NK-92 (cell line): ENCODE measurements around the gene TMPRSS6.

Source experiments
- DNase-seq: peaks from one replicate; lab custom pipeline; 2025; ENCODE audit not compliant: unreplicated experiment; lab: John Stamatoyannopoulos, UW

The TMPRSS6 gene

GRCh38 chr22:37109242-37109917 is at the start of gene TMPRSS6:
TSS of gene TMPRSS6 (minus strand) at chr22:37109713. CDS start at chr22:37103417, 6,296 bp downstream.
- no peak for DNase-seq

DNA sequence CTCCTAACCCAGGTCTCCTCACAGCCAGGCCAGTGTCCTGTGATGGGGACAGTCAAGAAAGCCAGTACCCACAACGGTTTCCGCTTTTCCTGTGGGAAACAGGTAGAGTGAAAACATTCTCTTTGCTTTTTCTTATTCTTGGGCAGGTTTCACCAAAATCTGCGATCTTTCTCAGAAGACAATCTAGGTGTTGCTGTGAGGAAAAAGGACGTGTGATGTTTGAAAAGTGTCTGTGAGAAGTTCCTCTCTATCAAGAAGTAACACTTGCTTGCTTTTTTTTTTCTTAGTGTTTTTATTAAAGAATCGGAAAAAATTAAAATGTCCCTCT is 49.4 kb upstream of the TMPRSS6 start:
- no peak for DNase-seq

DNA sequence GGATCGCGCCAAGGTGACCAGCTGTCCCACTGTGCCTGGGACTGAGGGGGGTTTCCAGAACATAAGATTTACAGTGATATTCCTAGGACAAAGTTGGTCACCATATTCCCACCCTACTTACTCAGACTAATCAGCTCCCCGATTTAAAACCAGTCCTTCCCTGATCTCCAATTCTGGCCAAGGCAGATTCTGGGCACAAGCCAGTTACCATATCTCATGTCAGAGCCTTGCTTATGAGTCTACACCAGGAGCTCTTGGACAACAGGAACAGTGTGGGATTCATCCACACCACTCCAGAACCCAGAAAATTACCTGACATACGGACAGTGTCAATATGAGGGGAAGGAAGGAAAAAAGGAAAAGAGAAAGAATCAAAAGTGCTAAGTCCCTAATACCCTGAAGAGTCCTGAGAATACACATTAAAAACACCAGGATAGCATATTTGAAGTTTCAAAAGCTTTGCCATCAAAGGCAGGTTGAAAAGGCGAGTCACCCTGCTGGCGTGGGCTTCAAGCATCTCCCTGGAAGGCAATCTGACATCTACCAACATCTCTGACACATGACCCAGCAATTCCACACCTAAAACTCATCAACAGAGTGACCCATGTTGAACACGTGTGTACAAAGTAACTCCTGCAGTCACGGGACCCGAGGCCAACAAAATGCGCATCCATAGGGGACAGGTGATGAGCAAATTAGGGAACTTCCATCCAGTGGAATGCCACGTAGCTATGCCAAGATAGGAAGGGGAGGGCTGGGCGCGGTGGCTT is 48.2 kb upstream of the TMPRSS6 start:
- no peak for DNase-seq

DNA sequence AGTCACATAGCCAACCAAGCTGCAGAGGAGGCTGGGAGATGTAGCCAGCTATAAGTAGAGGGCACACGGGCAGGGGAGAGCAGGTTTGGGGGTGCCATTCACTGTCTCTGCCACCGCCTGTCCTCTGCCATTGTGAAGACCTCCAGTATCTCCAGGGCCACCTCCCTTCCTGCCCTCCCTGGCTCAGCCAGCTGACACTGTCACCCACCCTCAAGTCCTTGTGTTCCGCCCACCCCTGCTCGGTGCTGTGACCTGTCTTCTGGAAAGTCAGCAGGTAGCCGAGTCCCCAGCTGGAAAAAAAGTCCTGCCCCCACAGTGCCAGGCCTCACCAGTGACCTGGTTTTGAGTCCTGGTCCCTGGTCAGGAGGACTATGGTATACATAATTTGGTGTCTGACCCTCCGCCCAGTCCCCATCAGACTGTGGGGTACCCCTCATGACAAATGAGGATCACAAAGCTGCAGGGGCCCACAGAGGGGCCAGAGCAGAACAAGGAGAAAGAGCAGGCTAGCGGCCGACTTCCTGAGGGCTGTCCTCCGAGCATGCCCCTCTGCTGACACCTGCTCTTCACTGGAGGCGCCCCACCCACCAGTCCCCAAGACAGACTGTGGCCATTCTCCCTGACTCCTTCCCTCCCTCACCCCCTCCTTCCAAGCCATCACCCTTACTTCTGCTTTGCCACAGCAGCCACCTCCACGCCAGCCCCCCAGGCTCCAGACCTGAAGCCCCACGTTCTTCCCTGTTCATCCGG is 47.3 kb upstream of the TMPRSS6 start:
- DNase-seq = no peak

GRCh38 chr22:37155971-37156370 is 46.5 kb upstream of the TMPRSS6 start:
- no peak for DNase-seq

- no peak for DNase-seq
These were observed 45.6 kb upstream of the TMPRSS6 start for GRCh38 chr22:37154925-37155712.

DNA sequence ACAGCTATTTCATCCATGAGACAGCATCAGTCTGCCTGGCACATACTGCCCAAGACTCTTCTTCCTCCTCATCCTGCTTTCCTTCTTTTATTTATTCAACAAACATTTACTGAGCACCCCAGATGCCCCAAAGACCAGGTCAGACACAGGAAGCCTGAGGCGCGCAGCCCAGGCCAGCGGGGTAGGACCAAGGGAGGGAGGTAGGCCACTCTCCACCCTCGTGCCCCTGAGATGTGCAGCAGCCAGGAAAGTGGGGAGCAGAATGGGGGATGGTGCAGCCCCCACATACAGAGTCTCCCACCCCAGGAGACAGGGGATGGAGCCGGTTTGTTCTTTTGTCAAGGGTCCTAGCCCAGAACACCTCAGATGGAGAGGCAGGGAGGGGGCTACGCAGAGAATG is 44.4 kb upstream of the TMPRSS6 start:
- DNase-seq = no peak

- DNase-seq = no peak
These were observed 41.9 kb upstream of the TMPRSS6 start for GRCh38 chr22:37151401-37151800.

GRCh38 chr22:37150701-37151100 is 41.2 kb upstream of the TMPRSS6 start:
- no peak for DNase-seq

DNA sequence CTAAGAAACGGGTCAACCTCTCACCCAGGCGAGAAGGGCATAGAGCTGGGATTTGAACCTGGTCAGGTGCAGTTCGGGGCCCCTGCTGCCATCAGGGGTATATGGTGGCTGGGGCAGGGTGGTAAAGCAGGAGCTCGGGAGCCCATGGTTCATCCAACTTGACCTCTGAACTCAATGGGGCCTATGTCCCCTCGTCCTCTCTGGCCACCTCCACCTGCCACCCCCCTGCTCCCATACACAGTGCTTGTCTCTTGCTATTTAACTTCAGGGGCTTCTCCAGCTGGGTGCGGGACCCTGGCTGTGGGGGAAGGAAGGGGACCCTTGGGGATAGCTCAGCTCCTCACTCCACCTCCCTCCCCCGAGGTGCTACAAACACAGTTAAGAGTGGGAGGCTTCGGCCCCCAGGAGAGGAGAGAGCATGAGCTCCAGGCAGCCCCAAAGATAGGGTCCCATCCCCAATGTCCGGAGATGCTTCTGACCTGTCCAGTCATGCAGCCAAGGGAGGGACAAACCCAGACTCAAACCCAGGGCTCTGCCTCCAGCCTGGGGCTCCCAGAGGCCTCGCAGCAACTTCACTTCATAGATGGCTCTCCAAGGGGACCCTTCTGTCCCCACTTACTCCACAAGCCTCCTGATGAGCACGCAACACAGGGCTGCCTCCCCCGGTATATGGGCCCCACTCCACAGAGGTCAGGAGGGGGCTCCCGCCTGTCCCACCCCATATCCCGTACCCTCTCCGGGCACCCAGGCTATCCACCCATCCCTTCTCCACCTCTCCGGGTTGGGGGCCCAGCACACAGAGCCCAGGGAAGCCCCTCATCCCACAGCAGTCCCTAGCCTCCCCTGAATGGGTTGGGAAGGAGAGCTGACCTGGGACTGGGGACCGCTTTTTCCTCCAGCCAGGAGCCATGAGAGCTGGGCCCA is 39.5 kb upstream of the TMPRSS6 start:
- DNase-seq = no peak

- no peak for DNase-seq
These were observed 38.6 kb upstream of the TMPRSS6 start for GRCh38 chr22:37148031-37148651.

DNA sequence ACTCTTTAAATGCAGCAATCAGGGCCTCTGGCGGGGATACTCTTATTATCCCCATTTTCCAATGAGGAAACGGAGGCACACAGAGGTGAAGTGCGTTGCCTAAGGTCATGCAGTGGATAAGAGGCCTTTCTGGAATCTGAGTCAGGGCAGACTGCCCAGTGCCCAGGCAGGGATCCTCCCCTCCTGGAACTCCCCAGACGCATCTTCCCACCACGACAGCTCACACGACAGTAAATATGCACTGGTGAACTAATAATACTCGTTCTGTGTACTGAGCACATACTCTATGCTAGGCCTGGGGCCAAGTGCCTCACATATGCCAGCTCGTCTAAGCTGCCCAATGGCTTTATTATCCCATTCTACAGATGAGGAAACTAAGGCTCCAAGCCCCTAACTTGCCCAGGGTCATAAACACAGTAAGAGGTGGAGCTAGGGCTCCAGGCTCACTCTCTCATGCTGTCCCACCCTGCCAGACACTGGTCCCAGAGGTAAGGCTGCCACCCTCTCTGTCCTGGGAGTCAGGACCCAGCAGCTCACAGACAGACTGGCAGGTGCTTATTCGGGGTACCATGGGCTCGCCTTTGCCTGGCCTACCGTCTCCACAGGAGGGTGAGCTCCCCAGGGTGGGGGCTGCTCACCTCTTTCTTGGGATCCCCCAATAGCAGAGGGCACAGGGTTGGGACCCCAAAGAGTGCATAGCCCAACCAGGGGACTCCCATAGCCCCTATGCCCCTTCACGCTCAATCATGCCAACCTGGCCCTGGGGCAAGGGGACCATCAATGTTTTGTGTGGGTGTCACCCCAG is 37.9 kb upstream of the TMPRSS6 start:
- DNase-seq = no peak

DNA sequence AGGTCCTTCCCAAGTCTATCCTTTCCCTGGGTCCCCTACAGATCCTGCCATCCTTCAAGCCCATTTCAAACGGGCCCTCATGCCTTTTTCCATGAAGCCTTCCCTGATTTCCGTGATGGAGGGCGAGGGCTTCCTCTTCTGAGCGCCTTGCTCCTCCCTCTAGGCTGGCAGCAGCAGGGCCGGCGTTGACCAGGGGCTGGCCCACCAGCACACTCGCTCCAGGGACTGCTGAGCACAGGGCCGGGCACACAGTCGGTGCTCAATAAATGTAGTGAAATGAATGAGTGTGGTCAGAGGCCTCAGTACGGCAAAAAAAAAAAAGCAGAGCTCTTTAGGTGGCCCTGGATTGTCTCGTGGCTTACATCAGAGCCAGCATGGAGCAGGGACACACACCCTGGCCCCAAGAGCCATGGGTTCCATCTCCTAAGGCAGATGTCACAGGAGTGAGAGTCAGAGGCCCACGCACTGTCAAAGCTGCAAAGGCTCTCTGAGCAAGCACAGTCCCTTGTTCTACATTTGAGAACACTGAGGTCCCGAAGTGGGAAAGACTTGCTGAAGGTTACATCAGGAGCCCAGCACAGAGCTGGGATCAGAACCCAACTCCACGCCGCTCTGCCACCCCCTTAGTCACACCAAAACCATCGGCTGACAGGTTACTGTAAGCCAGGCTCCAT is 37.1 kb upstream of the TMPRSS6 start:
- DNase-seq = no peak

GRCh38 chr22:37146051-37146385 is 36.5 kb upstream of the TMPRSS6 start:
- DNase-seq = no peak

GRCh38 chr22:37145180-37146050 is 35.9 kb upstream of the TMPRSS6 start:
- DNase-seq = no peak

DNA sequence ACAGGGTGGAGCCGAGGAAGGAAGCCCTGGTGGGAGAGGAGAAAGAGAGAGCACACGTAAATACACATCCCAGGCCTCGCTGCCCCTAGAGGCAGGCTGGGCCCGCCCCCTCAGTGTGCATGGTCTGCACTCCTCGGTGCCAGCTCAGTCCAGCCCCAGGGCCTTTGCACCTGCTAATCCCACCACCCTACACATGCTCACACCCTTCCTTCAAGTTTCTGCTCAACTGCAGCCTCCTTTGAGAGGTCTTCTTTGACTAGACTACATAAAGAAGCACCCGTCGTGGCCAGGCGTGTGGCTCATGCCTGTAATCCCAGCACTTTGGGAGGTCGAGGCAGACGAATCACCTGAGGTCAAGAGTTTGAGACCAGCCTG is 34.7 kb upstream of the TMPRSS6 start:
- no peak for DNase-seq

DNA sequence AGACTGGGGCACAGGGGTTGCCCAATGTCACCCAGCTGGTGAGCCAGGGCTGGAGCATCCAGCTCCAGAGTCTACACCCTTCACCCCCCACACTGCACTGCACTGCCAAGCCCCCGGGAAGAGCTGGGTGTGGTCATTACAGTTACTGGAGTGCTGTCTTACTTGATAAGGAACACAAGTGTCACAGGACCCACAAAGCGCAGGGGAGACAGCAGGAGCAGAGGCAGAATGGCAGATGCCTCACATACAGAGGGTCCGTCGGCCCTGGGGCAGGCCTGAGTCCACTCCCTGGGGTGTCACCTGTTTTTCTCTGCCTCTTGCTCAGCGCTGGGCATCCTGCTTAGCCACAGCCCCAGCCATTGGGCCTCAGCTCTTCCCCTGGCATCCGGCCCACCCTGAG is 32.5 kb upstream of the TMPRSS6 start:
- DNase-seq = no peak

GRCh38 chr22:37141476-37141875 is 32.0 kb upstream of the TMPRSS6 start:
- no peak for DNase-seq
